GM19351 (cell line): Measurements from ENCODE around the gene PTPN1.

ENCODE experiments used
- ATAC-seq: cut with Tn5 transposase; IDR thresholded peaks from one replicate; pipeline ENCODE4 v1.9.1; 2021; ENCODE audit warnings: mild to moderate bottlenecking, moderate library complexity; ENCODE audit not compliant: unreplicated experiment

PTPN1 gene

DNA sequence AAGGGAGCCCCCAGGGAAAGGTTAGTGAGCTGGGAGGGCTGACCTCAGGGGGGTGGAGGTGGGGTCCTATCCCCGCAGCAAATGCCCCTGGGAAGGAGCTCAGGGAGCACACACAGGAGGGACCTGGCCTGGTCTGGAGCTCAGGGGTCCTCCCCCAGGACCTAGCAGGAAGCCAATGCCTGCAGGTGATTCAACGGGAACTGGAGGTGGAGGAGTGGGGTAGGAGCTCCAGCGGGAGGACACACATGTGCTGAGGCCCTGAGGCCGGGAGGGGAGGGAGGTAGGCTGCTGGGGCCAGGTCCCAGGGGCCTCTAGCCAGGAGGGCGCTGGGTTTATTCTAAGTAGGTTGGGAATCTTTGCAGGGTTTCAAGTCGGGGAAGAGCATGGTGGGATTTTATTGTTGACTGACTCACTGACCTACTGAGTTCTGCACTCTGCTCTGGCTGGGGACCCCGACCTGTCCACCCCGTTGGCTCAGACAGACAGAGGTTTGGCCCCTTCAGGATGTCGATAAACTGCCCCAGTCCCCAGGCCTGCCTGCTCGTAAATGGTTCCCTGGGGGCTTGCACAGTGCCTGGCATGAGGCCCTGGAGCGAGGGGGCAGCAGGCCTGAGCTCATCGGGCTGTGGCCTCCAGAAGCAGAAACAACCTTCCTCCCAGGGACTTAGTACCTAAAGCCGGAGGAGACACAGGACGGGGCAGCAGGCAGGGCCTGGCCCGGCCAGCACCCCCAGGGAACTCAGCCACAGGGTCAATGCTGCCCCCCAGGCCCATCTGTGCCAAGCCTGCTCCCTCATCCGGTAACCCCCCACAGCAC is 118.9 kb downstream of the PTPN1 start:
- ATAC-seq = no peak

DNA sequence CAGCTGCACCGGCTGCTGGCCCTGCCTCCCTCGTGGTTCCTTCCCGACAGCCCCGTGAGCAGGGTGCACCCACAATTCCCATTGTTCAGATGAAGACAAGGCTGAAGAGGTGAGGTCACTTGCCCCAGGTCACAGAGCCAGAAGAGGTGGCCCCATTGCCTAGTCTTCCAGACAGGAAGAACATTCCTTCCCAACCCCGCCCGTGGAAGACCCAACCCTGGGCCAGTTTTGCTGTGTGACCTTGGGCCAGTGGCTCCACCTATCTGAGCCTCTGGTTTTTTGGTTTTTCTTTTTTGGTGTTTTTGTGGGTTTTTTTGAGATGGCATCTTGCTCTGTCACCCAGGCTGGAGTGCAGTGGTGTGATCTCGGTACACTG is 119.5 kb downstream of the PTPN1 start:
- no peak for ATAC-seq

- no peak for ATAC-seq
These were observed 120.5 kb downstream of the PTPN1 start for GRCh38 chr20:50630578-50631263.

GRCh38 chr20:50632236-50632635 is 122.1 kb downstream of the PTPN1 start:
- no peak for ATAC-seq

- no peak for ATAC-seq
These were observed 122.5 kb downstream of the PTPN1 start for GRCh38 chr20:50632701-50633100.

GRCh38 chr20:50633361-50633760 is 123.2 kb downstream of the PTPN1 start:
- no peak for ATAC-seq

- ATAC-seq = no peak
These were observed 124.0 kb downstream of the PTPN1 start for GRCh38 chr20:50634191-50634590.
